ENCODE results near the gene UQCC2.

Gene UQCC2

GRCh38 chr6:33733709-33734007 lies 22.2 kb upstream of the UQCC2 start:
- Histone ChIP-seq H3K27me3 (replicated peaks; ENCODE audit: control insufficient read depth, insufficient read depth, low read length, poor library complexity, severe bottlenecking) (no peaks in the 10 kb centered on the region), H3K4me3 (ENCODE audit: insufficient read depth, low read depth, low read length, poor library complexity, severe bottlenecking) (no peak overlapping the region), H3K4me1 (ENCODE audit: control insufficient read depth, insufficient read depth, low read length, poor library complexity, severe bottlenecking) (no peaks in the 10 kb centered on the region), H3K27ac (ENCODE audit: insufficient read depth, low read length, poor library complexity, severe bottlenecking) (no peak overlapping the region), H3K9me3 (ENCODE audit: control insufficient read depth, low read length) (no peaks in the 10 kb centered on the region), H3K36me3 (ENCODE audit: control insufficient read depth, insufficient read depth, low read length) (no peaks in the 10 kb centered on the region)
- DNase-seq = no peak

GRCh38 chr6:33732817-33733708 lies 21.6 kb upstream of the UQCC2 start:
- Histone ChIP-seq H3K36me3 (ENCODE audit: control insufficient read depth, insufficient read depth, low read length) (no peaks in the 10 kb centered on the region), H3K4me1 (ENCODE audit: control insufficient read depth, insufficient read depth, low read length, poor library complexity, severe bottlenecking) (no peaks in the 10 kb centered on the region), H3K9me3 (ENCODE audit: control insufficient read depth, low read length) (no peaks in the 10 kb centered on the region), H3K4me3 (ENCODE audit: insufficient read depth, low read depth, low read length, poor library complexity, severe bottlenecking) (no peak overlapping the region), H3K27me3 (replicated peaks; ENCODE audit: control insufficient read depth, insufficient read depth, low read length, poor library complexity, severe bottlenecking) (no peaks in the 10 kb centered on the region), H3K27ac (ENCODE audit: insufficient read depth, low read length, poor library complexity, severe bottlenecking) (no peak overlapping the region)
- no peak for DNase-seq

GRCh38 chr6:33732385-33732784 lies 20.9 kb upstream of the UQCC2 start:
- H3K27me3 ChIP-seq (replicated peaks; ENCODE audit: control insufficient read depth, insufficient read depth, low read length, poor library complexity, severe bottlenecking) = no peaks in the 10 kb centered on the region
- no peaks in the 10 kb centered on the region for H3K36me3 ChIP-seq (ENCODE audit: control insufficient read depth, insufficient read depth, low read length)
- DNase-seq = no peak
- no peaks in the 10 kb centered on the region for H3K9me3 ChIP-seq (ENCODE audit: control insufficient read depth, low read length)
- no peak overlapping the region for H3K4me3 ChIP-seq (ENCODE audit: insufficient read depth, low read depth, low read length, poor library complexity, severe bottlenecking)
- no peak overlapping the region for H3K27ac ChIP-seq (ENCODE audit: insufficient read depth, low read length, poor library complexity, severe bottlenecking)
- no peaks in the 10 kb centered on the region for H3K4me1 ChIP-seq (ENCODE audit: control insufficient read depth, insufficient read depth, low read length, poor library complexity, severe bottlenecking)

- no peak for DNase-seq
- Histone ChIP-seq H3K4me1 (ENCODE audit: control insufficient read depth, insufficient read depth, low read length, poor library complexity, severe bottlenecking) (no peaks in the 10 kb centered on the region), H3K36me3 (ENCODE audit: control insufficient read depth, insufficient read depth, low read length) (no peaks in the 10 kb centered on the region), H3K9me3 (ENCODE audit: control insufficient read depth, low read length) (no peaks in the 10 kb centered on the region), H3K27me3 (replicated peaks; ENCODE audit: control insufficient read depth, insufficient read depth, low read length, poor library complexity, severe bottlenecking) (no peaks in the 10 kb centered on the region), H3K27ac (ENCODE audit: insufficient read depth, low read length, poor library complexity, severe bottlenecking) (no peak overlapping the region), H3K4me3 (ENCODE audit: insufficient read depth, low read depth, low read length, poor library complexity, severe bottlenecking) (no peak overlapping the region)
Observed at GRCh38 chr6:33731751-33732282, 20.3 kb upstream of the UQCC2 start.

GRCh38 chr6:33731035-33731434 lies 19.5 kb upstream of the UQCC2 start:
- Histone ChIP-seq H3K4me3 (ENCODE audit: insufficient read depth, low read depth, low read length, poor library complexity, severe bottlenecking) (no peak overlapping the region), H3K27me3 (replicated peaks; ENCODE audit: control insufficient read depth, insufficient read depth, low read length, poor library complexity, severe bottlenecking) (no peaks in the 10 kb centered on the region), H3K4me1 (ENCODE audit: control insufficient read depth, insufficient read depth, low read length, poor library complexity, severe bottlenecking) (no peaks in the 10 kb centered on the region), H3K27ac (ENCODE audit: insufficient read depth, low read length, poor library complexity, severe bottlenecking) (no peak overlapping the region), H3K36me3 (ENCODE audit: control insufficient read depth, insufficient read depth, low read length) (no peaks in the 10 kb centered on the region), H3K9me3 (ENCODE audit: control insufficient read depth, low read length) (no peaks in the 10 kb centered on the region)
- no peak for DNase-seq

- H3K36me3 ChIP-seq (ENCODE audit: control insufficient read depth, insufficient read depth, low read length) = no peaks in the 10 kb centered on the region
- no peak overlapping the region for H3K27ac ChIP-seq (ENCODE audit: insufficient read depth, low read length, poor library complexity, severe bottlenecking)
- H3K4me3 ChIP-seq (ENCODE audit: insufficient read depth, low read depth, low read length, poor library complexity, severe bottlenecking) = no peak overlapping the region
- DNase-seq = no peak
- H3K9me3 ChIP-seq (ENCODE audit: control insufficient read depth, low read length) = no peaks in the 10 kb centered on the region
- H3K27me3 ChIP-seq (replicated peaks; ENCODE audit: control insufficient read depth, insufficient read depth, low read length, poor library complexity, severe bottlenecking) = no peaks in the 10 kb centered on the region
- no peaks in the 10 kb centered on the region for H3K4me1 ChIP-seq (ENCODE audit: control insufficient read depth, insufficient read depth, low read length, poor library complexity, severe bottlenecking)
Observed at GRCh38 chr6:33730611-33731010, 19.1 kb upstream of the UQCC2 start.

GRCh38 chr6:33729059-33729458 lies 17.6 kb upstream of the UQCC2 start:
- no peaks in the 10 kb centered on the region for H3K9me3 ChIP-seq (ENCODE audit: control insufficient read depth, low read length)
- no peaks in the 10 kb centered on the region for H3K4me1 ChIP-seq (ENCODE audit: control insufficient read depth, insufficient read depth, low read length, poor library complexity, severe bottlenecking)
- H3K27me3 ChIP-seq (replicated peaks; ENCODE audit: control insufficient read depth, insufficient read depth, low read length, poor library complexity, severe bottlenecking) = no peaks in the 10 kb centered on the region
- DNase-seq = no peak
- H3K36me3 ChIP-seq (ENCODE audit: control insufficient read depth, insufficient read depth, low read length) = no peaks in the 10 kb centered on the region
- no peak overlapping the region for H3K27ac ChIP-seq (ENCODE audit: insufficient read depth, low read length, poor library complexity, severe bottlenecking)
- H3K4me3 ChIP-seq (ENCODE audit: insufficient read depth, low read depth, low read length, poor library complexity, severe bottlenecking) = no peak overlapping the region

GRCh38 chr6:33728438-33728837 lies 16.9 kb upstream of the UQCC2 start:
- no peaks in the 10 kb centered on the region for H3K4me1 ChIP-seq (ENCODE audit: control insufficient read depth, insufficient read depth, low read length, poor library complexity, severe bottlenecking)
- no peak overlapping the region for H3K4me3 ChIP-seq (ENCODE audit: insufficient read depth, low read depth, low read length, poor library complexity, severe bottlenecking)
- no peaks in the 10 kb centered on the region for H3K36me3 ChIP-seq (ENCODE audit: control insufficient read depth, insufficient read depth, low read length)
- no peak overlapping the region for H3K27ac ChIP-seq (ENCODE audit: insufficient read depth, low read length, poor library complexity, severe bottlenecking)
- no peak for DNase-seq
- H3K27me3 ChIP-seq (replicated peaks; ENCODE audit: control insufficient read depth, insufficient read depth, low read length, poor library complexity, severe bottlenecking) = no peaks in the 10 kb centered on the region
- no peaks in the 10 kb centered on the region for H3K9me3 ChIP-seq (ENCODE audit: control insufficient read depth, low read length)

GRCh38 chr6:33727932-33728331 lies 16.4 kb upstream of the UQCC2 start:
- Histone ChIP-seq H3K27ac (ENCODE audit: insufficient read depth, low read length, poor library complexity, severe bottlenecking) (no peak overlapping the region), H3K36me3 (ENCODE audit: control insufficient read depth, insufficient read depth, low read length) (no peaks in the 10 kb centered on the region), H3K4me3 (ENCODE audit: insufficient read depth, low read depth, low read length, poor library complexity, severe bottlenecking) (no peak overlapping the region), H3K9me3 (ENCODE audit: control insufficient read depth, low read length) (no peaks in the 10 kb centered on the region), H3K4me1 (ENCODE audit: control insufficient read depth, insufficient read depth, low read length, poor library complexity, severe bottlenecking) (no peaks in the 10 kb centered on the region), H3K27me3 (replicated peaks; ENCODE audit: control insufficient read depth, insufficient read depth, low read length, poor library complexity, severe bottlenecking) (no peaks in the 10 kb centered on the region)
- DNase-seq = no peak

- no peaks in the 10 kb centered on the region for H3K4me1 ChIP-seq (ENCODE audit: control insufficient read depth, insufficient read depth, low read length, poor library complexity, severe bottlenecking)
- no peak for DNase-seq
- no peaks in the 10 kb centered on the region for H3K36me3 ChIP-seq (ENCODE audit: control insufficient read depth, insufficient read depth, low read length)
- no peaks in the 10 kb centered on the region for H3K27me3 ChIP-seq (replicated peaks; ENCODE audit: control insufficient read depth, insufficient read depth, low read length, poor library complexity, severe bottlenecking)
- no peak overlapping the region for H3K4me3 ChIP-seq (ENCODE audit: insufficient read depth, low read depth, low read length, poor library complexity, severe bottlenecking)
- H3K9me3 ChIP-seq (ENCODE audit: control insufficient read depth, low read length) = no peaks in the 10 kb centered on the region
- no peak overlapping the region for H3K27ac ChIP-seq (ENCODE audit: insufficient read depth, low read length, poor library complexity, severe bottlenecking)
Observed at GRCh38 chr6:33727126-33727525, 15.6 kb upstream of the UQCC2 start.
